Astrocyte of the cerebellum (primary cell): ENCODE results near the gene GSPT1.

Experiments used
- DNase-seq: peaks from one replicate; pipeline ENCODE4 v3.0.0-alpha.2; 2011; ENCODE audit warnings: low read depth
- H3K4me3 ChIP-seq: 2 replicates; pipeline ENCODE4 v1.5.1; 2011; ENCODE audit warnings: mild to moderate bottlenecking, low read depth, low read length, moderate library complexity
- in situ Hi-C: cut with HindIII; loops from 2 replicates; pipeline ENCODE4 v1.10.0; 2017; ENCODE audit warnings: low sequenced_read_pairs
- TF ChIP-seq, protein P1 (sequence below): IDR thresholded peaks from 2 replicates; pipeline ENCODE4 v1.5.1; 2012; ENCODE audit warnings: low read length, low read depth, moderate library complexity, mild to moderate bottlenecking; ENCODE audit errors: missing control alignments

Gene GSPT1

DNA sequence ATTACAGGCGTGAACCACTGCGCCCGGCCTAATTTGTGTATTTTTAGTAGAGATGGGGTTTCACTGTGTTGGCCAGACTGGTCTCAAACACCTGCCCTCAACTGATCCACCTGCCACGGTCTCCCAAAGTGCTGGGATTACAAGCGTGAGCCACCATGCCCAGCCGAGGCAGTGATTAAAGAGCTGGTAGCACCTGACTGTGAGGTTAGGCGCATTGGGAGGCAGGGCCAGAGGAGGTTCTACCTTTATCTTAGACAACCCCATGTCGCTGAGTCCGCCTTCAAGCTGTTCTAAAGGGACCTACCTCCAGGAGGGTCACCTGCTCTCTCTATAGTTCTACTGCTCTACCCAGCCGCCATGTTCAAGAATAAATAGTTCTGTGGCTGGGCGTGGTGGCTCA is 72.5 kb downstream of the GSPT1 start:
- H3K4me3 ChIP-seq: no peak overlapping the region
- DNase-seq: no peak
- in situ Hi-C loops: no loop called here
- TF ChIP-seq, protein P1, sequence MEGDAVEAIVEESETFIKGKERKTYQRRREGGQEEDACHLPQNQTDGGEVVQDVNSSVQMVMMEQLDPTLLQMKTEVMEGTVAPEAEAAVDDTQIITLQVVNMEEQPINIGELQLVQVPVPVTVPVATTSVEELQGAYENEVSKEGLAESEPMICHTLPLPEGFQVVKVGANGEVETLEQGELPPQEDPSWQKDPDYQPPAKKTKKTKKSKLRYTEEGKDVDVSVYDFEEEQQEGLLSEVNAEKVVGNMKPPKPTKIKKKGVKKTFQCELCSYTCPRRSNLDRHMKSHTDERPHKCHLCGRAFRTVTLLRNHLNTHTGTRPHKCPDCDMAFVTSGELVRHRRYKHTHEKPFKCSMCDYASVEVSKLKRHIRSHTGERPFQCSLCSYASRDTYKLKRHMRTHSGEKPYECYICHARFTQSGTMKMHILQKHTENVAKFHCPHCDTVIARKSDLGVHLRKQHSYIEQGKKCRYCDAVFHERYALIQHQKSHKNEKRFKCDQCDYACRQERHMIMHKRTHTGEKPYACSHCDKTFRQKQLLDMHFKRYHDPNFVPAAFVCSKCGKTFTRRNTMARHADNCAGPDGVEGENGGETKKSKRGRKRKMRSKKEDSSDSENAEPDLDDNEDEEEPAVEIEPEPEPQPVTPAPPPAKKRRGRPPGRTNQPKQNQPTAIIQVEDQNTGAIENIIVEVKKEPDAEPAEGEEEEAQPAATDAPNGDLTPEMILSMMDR: no peak

DNA sequence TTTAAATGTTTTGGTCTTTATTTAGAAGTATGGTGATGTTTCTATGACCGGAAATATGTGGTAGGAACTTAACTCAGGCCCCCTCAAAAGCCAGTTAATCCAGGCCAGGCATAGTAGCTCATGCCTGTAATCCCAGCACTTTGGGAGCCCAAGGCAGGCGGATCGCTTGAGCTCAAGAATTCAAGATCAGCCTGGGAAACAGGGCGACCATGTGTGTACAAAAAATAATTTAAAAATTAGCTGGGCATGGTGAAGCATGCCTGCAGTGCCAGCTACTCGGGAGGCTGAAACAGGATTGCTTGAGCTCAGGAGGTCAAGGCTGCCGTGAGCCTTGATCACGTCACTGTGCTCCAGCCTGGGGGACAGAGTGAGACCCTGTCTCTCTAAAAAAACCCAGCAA is 74.7 kb downstream of the GSPT1 start:
- TF ChIP-seq, protein P1: no peak
- in situ Hi-C loops: no loop called here
- H3K4me3 ChIP-seq: no peak overlapping the region
- DNase-seq: no peak

DNA sequence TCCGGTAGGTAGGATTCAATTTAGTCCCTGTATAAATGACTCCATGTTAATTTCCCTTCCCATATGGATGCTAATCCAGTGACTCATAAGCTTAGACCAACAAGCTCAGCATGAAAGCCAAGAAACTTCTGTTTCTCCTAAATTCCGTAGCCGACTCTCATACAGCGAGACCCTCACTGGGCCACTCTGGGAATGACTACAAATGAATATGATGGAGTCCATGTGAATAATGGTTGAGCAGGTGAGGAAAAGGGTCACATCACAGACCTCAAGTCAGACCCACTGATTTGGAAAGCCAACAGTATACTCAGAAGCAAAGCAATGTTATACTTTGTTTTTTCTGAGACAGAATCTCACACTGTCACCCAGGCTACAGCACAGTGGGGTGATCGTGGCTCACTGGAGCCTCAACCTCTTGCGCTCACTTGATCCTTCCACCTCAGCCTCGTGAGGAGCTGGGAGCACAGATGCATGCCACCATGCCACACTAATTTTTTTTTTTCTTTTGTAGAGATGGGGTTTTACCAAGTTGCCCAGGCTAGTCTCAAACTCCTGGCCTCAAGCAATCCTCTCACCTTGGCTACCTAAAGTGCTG is 79.0 kb downstream of the GSPT1 start:
- H3K4me3 ChIP-seq: no peak overlapping the region
- DNase-seq: peak; percentile 95
- in situ Hi-C loops: no loop called here
- TF ChIP-seq, protein P1: no peak

DNA sequence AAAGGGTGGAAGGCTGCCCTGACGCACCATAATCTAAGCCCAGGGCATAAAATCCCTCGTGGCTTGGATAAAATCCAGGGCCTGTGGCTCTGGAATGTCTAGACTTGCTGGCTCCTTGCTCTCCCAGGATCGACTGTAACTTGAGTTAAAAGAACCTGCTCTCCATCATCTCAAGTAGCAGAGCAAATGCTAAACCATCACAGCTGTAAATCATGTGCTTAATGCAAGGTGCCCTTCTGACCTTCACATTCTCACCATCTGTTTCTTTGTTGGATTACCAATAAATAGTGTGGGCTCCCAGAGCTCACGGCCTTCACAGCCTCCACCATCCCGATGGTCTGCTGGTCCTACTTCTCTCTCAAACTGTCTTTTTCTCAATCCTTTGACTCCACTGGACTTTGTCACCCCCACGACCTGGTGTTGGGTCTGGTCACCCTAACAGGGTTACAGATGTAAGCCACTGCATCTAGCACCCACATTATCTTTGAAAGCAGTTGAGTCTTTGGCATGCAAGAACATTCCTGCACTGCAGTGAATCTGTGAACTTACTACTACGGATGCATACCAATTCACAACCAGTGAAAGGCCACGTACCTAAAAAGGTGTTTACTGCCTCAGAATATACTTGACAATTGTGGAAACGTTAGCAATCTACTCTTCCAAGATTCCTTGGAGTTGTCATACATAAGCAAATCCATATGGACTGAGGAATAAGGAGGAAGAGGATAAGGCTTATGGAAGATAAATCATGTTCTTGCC is 79.7 kb downstream of the GSPT1 start:
- TF ChIP-seq, protein P1: no peak
- DNase-seq: peak; percentile 63
- in situ Hi-C loops: no loop called here
- no peak overlapping the region for H3K4me3 ChIP-seq

DNA sequence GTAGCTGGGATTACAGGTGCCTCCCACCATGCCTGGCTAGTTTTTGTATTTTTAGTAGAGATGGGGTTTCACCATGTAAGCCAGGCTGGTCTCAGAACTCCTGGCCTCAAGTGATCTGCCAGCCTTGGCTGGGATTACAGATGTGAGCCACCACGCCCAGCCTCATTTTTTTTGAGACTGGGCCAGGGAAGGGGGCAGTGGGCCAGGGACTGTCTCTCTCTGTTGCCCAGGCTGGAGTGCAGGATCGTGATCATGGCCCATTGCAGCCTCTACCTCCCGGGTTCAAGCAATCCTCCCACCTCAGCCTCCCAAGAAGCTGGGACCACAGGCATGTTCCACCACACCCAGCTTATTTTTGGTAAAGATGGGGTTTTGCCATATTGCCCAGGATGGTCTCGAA is 80.4 kb downstream of the GSPT1 start:
- in situ Hi-C loops: no loop called here
- no peak for DNase-seq
- no peak overlapping the region for H3K4me3 ChIP-seq
- TF ChIP-seq, protein P1: no peak

DNA sequence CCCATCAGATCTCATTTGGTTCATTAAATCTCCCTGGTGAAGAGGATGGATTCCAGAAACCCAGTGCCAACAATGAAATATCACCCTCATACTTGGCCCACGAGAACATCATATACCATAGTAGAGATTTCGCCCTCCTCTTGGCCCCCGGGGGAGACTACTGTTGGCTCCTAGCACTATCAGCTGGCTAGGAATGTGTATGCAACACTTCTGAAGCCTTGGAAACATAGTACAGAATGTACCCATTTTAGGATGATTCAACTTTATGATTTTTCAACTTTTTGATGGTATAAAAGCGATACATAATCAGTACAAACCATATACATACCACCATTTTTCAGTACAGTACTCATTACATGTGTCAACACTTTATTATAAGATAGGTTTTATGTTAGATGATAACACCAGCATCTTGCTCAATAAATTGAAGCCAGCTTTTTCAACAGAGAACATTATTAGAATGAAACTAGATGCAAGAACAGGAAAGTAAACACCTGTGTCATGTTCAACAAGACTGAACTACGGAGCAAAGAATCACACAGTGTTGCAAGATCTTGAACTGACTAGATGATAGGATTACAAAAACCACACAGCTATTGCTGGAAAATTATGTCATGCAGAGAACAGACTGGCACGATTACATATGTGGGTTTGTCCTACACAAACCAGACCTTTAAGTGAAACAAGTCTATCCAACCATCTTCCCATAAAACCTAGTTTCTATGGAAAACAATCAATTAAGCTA is 81.6 kb downstream of the GSPT1 start:
- TF ChIP-seq, protein P1: no peak
- in situ Hi-C loops: no loop called here
- no peak for DNase-seq
- H3K4me3 ChIP-seq: no peak overlapping the region
